Upper lobe of left lung (tissue), 6 donors: ENCODE data around the gene GMCL2. TPM values are rescaled to one million over a fixed set of nuclear protein-coding genes. Genes with fewer than 3 reads are reported as not detected.

Experiments
- ATAC-seq, 2 donors: fragments of 200-7000 bp; cut with Tn5 transposase; one replicate each; pipeline ENCODE4 v1.9.1; 2022; ENCODE audit warnings: mild to moderate bottlenecking in 2 of 2, moderate library complexity in 2 of 2; ENCODE audit not compliant: low FRiP score in 2 of 2
- DNase-seq, 2 donors: peaks; one replicate each; pipeline ENCODE4 v3.0.0-alpha.2; 2019 to 2020
- H3K27ac ChIP-seq, 4 donors: fragments of 200-600 bp; sonication (generic); one replicate each; pipeline ENCODE4 v1.5.1; 2016 to 2019
- H3K27me3 ChIP-seq, 4 donors: fragments of 200-600 bp; sonication (generic); one replicate each; pipeline ENCODE4 v1.5.1; 2017 to 2019
- H3K36me3 ChIP-seq, 4 donors: fragments of 200-600 bp; sonication (generic); one replicate each; pipeline ENCODE4 v1.5.1; 2016 to 2019
- H3K4me1 ChIP-seq, 4 donors: fragments of 200-600 bp; sonication (generic); one replicate each; pipeline ENCODE4 v1.5.1; 2018 to 2019
- H3K4me3 ChIP-seq, 4 donors: fragments of 200-600 bp; sonication (generic); one replicate each; pipeline ENCODE4 v1.5.1; 2017 to 2019; ENCODE audit warnings: mild to moderate bottlenecking in 2 of 4, moderate library complexity in 1 of 4
- H3K9me3 ChIP-seq, 4 donors: fragments of 200-600 bp; sonication (generic); one replicate each; pipeline ENCODE4 v1.5.1; 2018 to 2019
- EP300 ChIP-seq, 4 donors: sonication (generic); formaldehyde crosslinking; IDR thresholded peaks; one replicate each; pipeline ENCODE4 v1.5.1; 2017; ENCODE audit warnings: antibody characterized with exemption in 4 of 4, control low read depth in 2 of 4
- POLR2A ChIP-seq, 4 donors: fragments of 450-650 bp; IDR thresholded peaks; one replicate each; pipeline ENCODE4 v1.5.1; 2016 to 2017; ENCODE audit warnings: antibody characterized with exemption in 4 of 4, mild to moderate bottlenecking in 2 of 4
- POLR2AphosphoS5 ChIP-seq, 2 donors: sonication (generic); formaldehyde crosslinking; IDR thresholded peaks; one replicate each; pipeline ENCODE4 v1.5.1; 2017; ENCODE audit warnings: antibody characterized with exemption in 2 of 2
- WGBS, 2 donors: methylation state at CpG; one replicate each; pipeline ENCODE4 v1.1.5; 2017 to 2018; 5-methylcytosine and 5-hydroxymethylcytosine counted together
- total RNA-seq, 6 donors: library from RNA; depleted of rRNA in 4 of 6; stranded (reverse); fragments of >200 nt in 4 of 6; gene quantifications; one replicate each; pipeline versions ENCODE4 v1.1.0 to v1.2.1, GENCODE V29; 2016 to 2021
- TF ChIP-seq, protein P1 (sequence below), 6 experiments: fragments of 450-650 bp in 4 of 6; fragments of 200-600 bp in 2 of 6; sonication (generic) in 2 of 6; IDR thresholded peaks; one replicate each; pipeline ENCODE4 v1.5.1; 2016 to 2019; ENCODE audit warnings: antibody characterized with exemption in 6 of 6
- donor health status: DM: no; HTN: no; CAD: no; lungs with moderate emphysema.
- donor health status: DM: no; HTN: yes; CAD: no; lungs with severe emphysema.

The GMCL2 gene
- total RNA-seq, 6 donors from 2014 or later: not detected

DNA sequence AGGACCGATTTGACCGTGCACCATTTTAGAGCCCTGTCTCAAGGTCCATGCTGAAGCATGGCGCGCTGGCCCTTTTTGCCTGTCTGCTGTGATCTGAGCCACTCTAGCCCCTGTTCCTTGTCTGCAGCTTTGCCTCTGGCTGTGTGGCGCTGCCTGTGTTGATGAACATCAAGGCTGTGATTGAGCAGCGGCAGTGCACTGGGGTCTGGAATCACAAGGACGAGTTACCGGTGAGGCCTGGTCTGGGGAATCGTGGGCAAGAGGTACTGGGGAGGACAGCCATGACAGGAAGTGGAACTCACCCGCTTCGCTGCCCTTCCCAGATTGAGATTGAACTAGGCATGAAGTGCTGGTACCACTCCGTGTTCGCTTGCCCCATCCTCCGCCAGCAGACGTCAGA is 39.8 kb downstream of the GMCL2 start:
- ATAC-seq (no peak), DNase-seq (no peak)
- Histone ChIP-seq H3K4me1 (peaks cover 0 to 4% (median 2%) of the 10 kb centered on the region in 4 donors), H3K36me3 (peaks cover 26 to 89% (median 75%) of the 10 kb centered on the region in 4 donors), H3K27me3 (no peaks in the 10 kb centered on the region), H3K9me3 (no peaks in the 10 kb centered on the region), H3K4me3 (no peak overlapping the region), H3K27ac (no peak overlapping the region)
- TF ChIP-seq EP300 (IDR thresholded peaks at IDR 0.05): no peak
- TF ChIP-seq, protein P1, sequence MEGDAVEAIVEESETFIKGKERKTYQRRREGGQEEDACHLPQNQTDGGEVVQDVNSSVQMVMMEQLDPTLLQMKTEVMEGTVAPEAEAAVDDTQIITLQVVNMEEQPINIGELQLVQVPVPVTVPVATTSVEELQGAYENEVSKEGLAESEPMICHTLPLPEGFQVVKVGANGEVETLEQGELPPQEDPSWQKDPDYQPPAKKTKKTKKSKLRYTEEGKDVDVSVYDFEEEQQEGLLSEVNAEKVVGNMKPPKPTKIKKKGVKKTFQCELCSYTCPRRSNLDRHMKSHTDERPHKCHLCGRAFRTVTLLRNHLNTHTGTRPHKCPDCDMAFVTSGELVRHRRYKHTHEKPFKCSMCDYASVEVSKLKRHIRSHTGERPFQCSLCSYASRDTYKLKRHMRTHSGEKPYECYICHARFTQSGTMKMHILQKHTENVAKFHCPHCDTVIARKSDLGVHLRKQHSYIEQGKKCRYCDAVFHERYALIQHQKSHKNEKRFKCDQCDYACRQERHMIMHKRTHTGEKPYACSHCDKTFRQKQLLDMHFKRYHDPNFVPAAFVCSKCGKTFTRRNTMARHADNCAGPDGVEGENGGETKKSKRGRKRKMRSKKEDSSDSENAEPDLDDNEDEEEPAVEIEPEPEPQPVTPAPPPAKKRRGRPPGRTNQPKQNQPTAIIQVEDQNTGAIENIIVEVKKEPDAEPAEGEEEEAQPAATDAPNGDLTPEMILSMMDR (IDR thresholded peaks at IDR 0.05): no peak
- no peak for TF ChIP-seq POLR2A (IDR thresholded peaks at IDR 0.05)
- no peak for TF ChIP-seq POLR2AphosphoS5 (IDR thresholded peaks at IDR 0.05)
- WGBS, 2 donors: 91 to 95% methylated on average over 12 to 15 of the region's 15 CpGs

DNA sequence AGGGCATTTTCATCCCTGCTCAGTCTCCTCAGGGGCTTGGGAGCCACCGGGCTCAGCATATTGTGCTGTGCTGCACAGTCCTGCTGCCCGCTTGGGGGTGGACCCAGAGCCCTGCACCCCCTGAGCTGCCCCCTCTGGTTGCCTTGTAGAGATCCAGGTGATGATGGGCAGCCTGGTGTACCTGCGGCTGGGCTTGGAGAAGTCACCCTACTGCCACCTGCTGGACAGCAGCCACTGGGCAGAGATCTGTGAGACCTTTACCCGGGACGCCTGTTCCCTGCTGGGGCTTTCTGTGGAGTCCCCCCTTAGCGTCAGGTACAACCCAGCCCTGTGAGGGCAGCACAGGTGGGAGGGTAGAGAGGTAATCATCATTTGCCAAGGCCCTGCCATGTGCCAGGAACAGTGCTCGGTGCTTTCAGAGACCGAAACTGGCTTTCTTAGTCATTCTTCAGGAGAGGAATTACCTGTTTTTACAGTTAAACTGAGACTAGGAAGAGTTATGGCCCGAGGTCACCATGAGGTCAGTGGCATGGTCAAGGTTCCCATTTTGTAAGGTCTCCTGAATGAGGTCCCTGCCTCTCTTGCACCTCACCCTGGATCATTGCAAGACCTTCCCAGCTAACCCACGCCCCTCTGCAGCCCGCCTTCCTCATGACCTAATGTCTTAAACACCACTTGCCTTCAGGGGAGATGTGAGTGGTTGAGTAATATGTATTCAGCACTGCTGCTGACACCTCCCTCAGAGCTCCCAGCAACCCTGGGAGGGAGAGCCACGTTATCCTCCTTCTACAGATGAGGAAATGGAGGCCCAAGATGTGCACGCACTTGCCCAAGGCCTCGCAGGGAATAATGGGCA is 41.0 kb downstream of the GMCL2 start:
- 63 to 79% methylated on average over 6 to 14 of the region's 14 CpGs for WGBS, 2 donors
- ATAC-seq: peak; percentile 45 to 61

GRCh38 chr5:178143901-178144300 is 43.3 kb downstream of the GMCL2 start:
- no peak overlapping the region for H3K27ac ChIP-seq
- ATAC-seq: no peak
- no peak for TF ChIP-seq EP300 (IDR thresholded peaks at IDR 0.05)
- TF ChIP-seq, protein P1 (IDR thresholded peaks at IDR 0.05): no peak
- TF ChIP-seq POLR2AphosphoS5 (IDR thresholded peaks at IDR 0.05): no peak
- no peak for TF ChIP-seq POLR2A (IDR thresholded peaks at IDR 0.05)
- 82 to 88% methylated on average over 3 to 10 of the region's 10 CpGs for WGBS, 2 donors
- peaks cover 29 to 97% (median 68%) of the 10 kb centered on the region in 4 donors for H3K36me3 ChIP-seq
- no peak overlapping the region for H3K4me3 ChIP-seq
- no peaks in the 10 kb centered on the region for H3K9me3 ChIP-seq
- no peaks in the 10 kb centered on the region for H3K27me3 ChIP-seq
- peak in 1 of 2 donors; percentile 91 for DNase-seq
- H3K4me1 ChIP-seq: no peaks in the 10 kb centered on the region

More for the DNA sequence above, 41.0 kb downstream of the GMCL2 start:
- peak in 1 of 2 donors; percentile 66 for DNase-seq
- Histone ChIP-seq H3K27me3 (no peaks in the 10 kb centered on the region), H3K4me1 (no peaks in the 10 kb centered on the region), H3K4me3 (no peak overlapping the region), H3K27ac (no peak overlapping the region), H3K9me3 (no peaks in the 10 kb centered on the region), H3K36me3 (peaks cover 33 to 98% (median 80%) of the 10 kb centered on the region in 4 donors)
- TF ChIP-seq, protein P1 (IDR thresholded peaks at IDR 0.05): peak; percentile 50 to 78 (median 66)
- TF ChIP-seq POLR2A (IDR thresholded peaks at IDR 0.05) (no peak), POLR2AphosphoS5 (IDR thresholded peaks at IDR 0.05) (no peak), EP300 (IDR thresholded peaks at IDR 0.05) (no peak)

- H3K4me3 ChIP-seq: no peak overlapping the region
- no peaks in the 10 kb centered on the region for H3K4me1 ChIP-seq
- no peak overlapping the region for H3K27ac ChIP-seq
- 86 to 88% methylated on average over 5 to 6 of the region's 6 CpGs for WGBS, 2 donors
- DNase-seq (no peak), ATAC-seq (no peak)
- peaks cover 25 to 93% (median 61%) of the 10 kb centered on the region in 4 donors for H3K36me3 ChIP-seq
- no peaks in the 10 kb centered on the region for H3K27me3 ChIP-seq
- H3K9me3 ChIP-seq: no peaks in the 10 kb centered on the region
- TF ChIP-seq, protein P1 (IDR thresholded peaks at IDR 0.05): no peak
- TF ChIP-seq POLR2A (IDR thresholded peaks at IDR 0.05): no peak
- no peak for TF ChIP-seq EP300 (IDR thresholded peaks at IDR 0.05)
- TF ChIP-seq POLR2AphosphoS5 (IDR thresholded peaks at IDR 0.05): no peak
These were observed 43.9 kb downstream of the GMCL2 start for GRCh38 chr5:178143246-178143645.
